Liver (tissue), 9 donors: ENCODE data around the gene BLM. TPM values are rescaled to one million over a fixed set of nuclear protein-coding genes. Genes with fewer than 3 reads are reported as not detected.

Experiments used
- DNase-seq: peaks from one replicate; pipeline ENCODE4 v3.0.0-alpha.2; 2017; ENCODE audit warnings: low spot score
- H3K27ac ChIP-seq, 2 donors: one replicate each; pipeline ENCODE4 v1.7.0; 2013; ENCODE audit warnings: inconsistent platforms in 2 of 2, low read length in 2 of 2, control low read depth in 1 of 2, low read depth in 1 of 2, mild to moderate bottlenecking in 1 of 2
- H3K27me3 ChIP-seq, 4 donors: one replicate each; pipeline versions ENCODE4 v1.6.1 to v1.7.0; 2013; ENCODE audit warnings: low read length in 3 of 4, inconsistent platforms in 1 of 4, mild to moderate bottlenecking in 1 of 4, moderate library complexity in 1 of 4; ENCODE audit not compliant: control insufficient read depth in 4 of 4, insufficient read depth in 4 of 4
- H3K36me3 ChIP-seq, 4 donors: one replicate each; pipeline versions ENCODE4 v1.6.1 to v1.7.0; 2013; ENCODE audit warnings: low read length in 3 of 4, mild to moderate bottlenecking in 3 of 4, low read depth in 1 of 4, moderate library complexity in 1 of 4; ENCODE audit not compliant: control insufficient read depth in 4 of 4, insufficient read depth in 3 of 4
- H3K4me1 ChIP-seq, 4 donors: one replicate each; pipeline versions ENCODE4 v1.6.1 to v1.7.0; 2013; ENCODE audit warnings: low read length in 3 of 4, mild to moderate bottlenecking in 3 of 4, moderate library complexity in 1 of 4; ENCODE audit not compliant: control insufficient read depth in 4 of 4, insufficient read depth in 4 of 4
- H3K4me3 ChIP-seq, 3 donors: one replicate each; pipeline versions ENCODE4 v1.6.1 to v1.7.0; 2013; ENCODE audit warnings: low read length in 3 of 3, control low read depth in 1 of 3, low read depth in 1 of 3, mild to moderate bottlenecking in 1 of 3
- H3K9ac ChIP-seq, 2 donors: one replicate each; pipeline ENCODE4 v1.7.0; 2013; ENCODE audit warnings: low read length in 2 of 2, mild to moderate bottlenecking in 2 of 2, moderate library complexity in 2 of 2, control low read depth in 1 of 2, low read depth in 1 of 2
- H3K9me3 ChIP-seq, 4 donors: one replicate each; pipeline versions ENCODE4 v1.6.1 to v1.7.0; 2013; ENCODE audit warnings: low read length in 3 of 4; ENCODE audit not compliant: control insufficient read depth in 4 of 4
- EGR1 ChIP-seq, 2 donors: IDR thresholded peaks; 2 replicates each; pipeline ENCODE4 v1.6.1; 2016 to 2018; ENCODE audit warnings: antibody characterized with exemption in 2 of 2, low read depth in 2 of 2
- GABPA ChIP-seq, 2 donors: IDR thresholded peaks in 1 of 2; conservative IDR thresholded peaks in 1 of 2; 2 replicates each; pipeline ENCODE4 v1.6.1; 2016; ENCODE audit warnings: antibody characterized with exemption in 2 of 2, mild to moderate bottlenecking in 1 of 2, moderate library complexity in 1 of 2
- HNF4G ChIP-seq: IDR thresholded peaks from 2 replicates; pipeline ENCODE4 v1.6.1; 2016; ENCODE audit warnings: antibody characterized with exemption
- JUND ChIP-seq, 2 donors: IDR thresholded peaks; 2 replicates each; pipeline ENCODE4 v1.6.1; 2016; ENCODE audit warnings: antibody characterized with exemption in 2 of 2
- MAX ChIP-seq: IDR thresholded peaks from 2 replicates; pipeline ENCODE4 v1.6.1; 2016; ENCODE audit warnings: antibody characterized with exemption
- RAD21 ChIP-seq, 2 donors: IDR thresholded peaks; 2 replicates each; pipeline ENCODE4 v1.6.1; 2016; ENCODE audit warnings: antibody characterized with exemption in 2 of 2, mild to moderate bottlenecking in 2 of 2
- SP1 ChIP-seq: IDR thresholded peaks from 2 replicates; pipeline ENCODE4 v1.6.1; 2018; ENCODE audit warnings: antibody characterized with exemption, mild to moderate bottlenecking
- TAF1 ChIP-seq: conservative IDR thresholded peaks from 2 replicates; pipeline ENCODE4 v1.6.1; 2016; ENCODE audit warnings: antibody characterized with exemption, mild to moderate bottlenecking
- YY1 ChIP-seq: IDR thresholded peaks from 2 replicates; pipeline ENCODE4 v1.6.1; 2016; ENCODE audit warnings: antibody characterized with exemption, mild to moderate bottlenecking
- WGBS: extraction: QIAGEN DNeasy Blood & Tissue Kit; methylation state at CpG from one replicate; pipeline ENCODE4 v1.1.7; 2013; 5-methylcytosine and 5-hydroxymethylcytosine counted together
- polyA plus RNA-seq, 2 donors: library from polyadenylated mRNA; stranded (reverse) in 1 of 2; unstranded in 1 of 2; fragments of 200-250 nt in 1 of 2; fragments of >200 nt in 1 of 2; fragmentation: Nextera tagmentation in 1 of 2; extraction: Ambion mirVana in 1 of 2; gene quantifications; one replicate each; pipeline versions ENCODE4 v1.2.1 to v1.2.3, GENCODE V29; 2013 to 2015
- total RNA-seq, 2 donors: library from RNA; depleted of rRNA; stranded (reverse); fragments of >200 nt; gene quantifications; one replicate each; pipeline ENCODE4 v1.2.3, GENCODE V29; 2014
- TF ChIP-seq, protein P1 (sequence below): IDR thresholded peaks from 2 replicates; pipeline ENCODE4 v1.6.1; 2016; ENCODE audit warnings: antibody characterized with exemption, mild to moderate bottlenecking
- TF ChIP-seq, protein P2 (sequence below): IDR thresholded peaks from 2 replicates; pipeline ENCODE4 v1.6.1; 2016; ENCODE audit warnings: antibody characterized with exemption
- TF ChIP-seq, protein P3 (sequence below): IDR thresholded peaks from 2 replicates; pipeline ENCODE4 v1.6.1; 2016; ENCODE audit warnings: antibody characterized with exemption
- TF ChIP-seq, protein P4 (sequence below): fragments of 150-350 bp; IDR thresholded peaks from 2 replicates; pipeline ENCODE4 v1.5.1; 2017; ENCODE audit warnings: improper control_type of control experiment, low read depth, low read length; ENCODE audit not compliant: missing input control
- donor health status: healthy.
- donor health status: healthy.
- donor health status: healthy.
- donor health status: healthy.
- donor health status: healthy.

Gene BLM
- total and polyA plus RNA-seq, 4 donors, result 0.33 to 15.1 (median 0.41) TPM

DNA sequence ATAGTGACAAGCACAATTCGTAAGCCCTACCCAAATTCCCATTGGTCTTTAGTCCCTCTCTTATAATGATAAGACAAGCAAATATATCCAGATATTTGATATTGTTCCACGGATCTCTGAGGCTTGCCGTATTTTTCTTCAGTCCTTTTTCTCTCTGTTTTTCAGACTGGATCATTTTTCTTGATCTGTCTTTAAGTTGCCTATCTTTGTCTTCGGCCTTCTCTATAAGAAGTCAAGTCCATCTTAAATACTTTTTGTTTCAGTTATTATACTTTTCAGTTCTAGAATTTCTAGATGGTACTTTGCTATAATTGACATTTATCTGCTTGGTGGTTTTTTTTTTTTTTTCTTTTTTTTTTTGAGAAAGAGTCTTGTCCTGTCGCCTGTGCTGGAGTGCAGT, 13.7 kb upstream of the BLM start (continued):
- no peak for TF ChIP-seq JUND (IDR thresholded peaks at IDR 0.05)

DNA sequence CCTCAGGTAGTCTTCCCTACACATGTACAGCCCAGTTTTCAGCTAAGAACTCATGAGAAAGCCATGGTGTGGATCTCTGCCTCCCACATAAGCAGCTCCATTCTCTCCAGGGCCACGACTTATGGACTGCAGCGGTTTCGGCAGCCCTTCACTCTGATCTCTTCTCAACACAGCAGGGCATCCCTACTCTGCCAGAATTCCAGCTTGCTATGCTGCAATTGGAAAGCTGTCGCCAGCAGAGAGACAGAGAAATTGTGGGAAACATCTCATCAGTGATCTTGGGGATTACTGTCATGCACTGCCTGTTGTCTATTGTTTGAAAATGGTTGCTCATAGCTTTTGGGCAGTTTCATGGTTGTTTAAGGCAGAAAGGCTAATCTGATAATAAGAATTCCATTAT, 11.9 kb upstream of the BLM start:
- no peaks in the 10 kb centered on the region for H3K36me3 ChIP-seq
- TF ChIP-seq, protein P1, sequence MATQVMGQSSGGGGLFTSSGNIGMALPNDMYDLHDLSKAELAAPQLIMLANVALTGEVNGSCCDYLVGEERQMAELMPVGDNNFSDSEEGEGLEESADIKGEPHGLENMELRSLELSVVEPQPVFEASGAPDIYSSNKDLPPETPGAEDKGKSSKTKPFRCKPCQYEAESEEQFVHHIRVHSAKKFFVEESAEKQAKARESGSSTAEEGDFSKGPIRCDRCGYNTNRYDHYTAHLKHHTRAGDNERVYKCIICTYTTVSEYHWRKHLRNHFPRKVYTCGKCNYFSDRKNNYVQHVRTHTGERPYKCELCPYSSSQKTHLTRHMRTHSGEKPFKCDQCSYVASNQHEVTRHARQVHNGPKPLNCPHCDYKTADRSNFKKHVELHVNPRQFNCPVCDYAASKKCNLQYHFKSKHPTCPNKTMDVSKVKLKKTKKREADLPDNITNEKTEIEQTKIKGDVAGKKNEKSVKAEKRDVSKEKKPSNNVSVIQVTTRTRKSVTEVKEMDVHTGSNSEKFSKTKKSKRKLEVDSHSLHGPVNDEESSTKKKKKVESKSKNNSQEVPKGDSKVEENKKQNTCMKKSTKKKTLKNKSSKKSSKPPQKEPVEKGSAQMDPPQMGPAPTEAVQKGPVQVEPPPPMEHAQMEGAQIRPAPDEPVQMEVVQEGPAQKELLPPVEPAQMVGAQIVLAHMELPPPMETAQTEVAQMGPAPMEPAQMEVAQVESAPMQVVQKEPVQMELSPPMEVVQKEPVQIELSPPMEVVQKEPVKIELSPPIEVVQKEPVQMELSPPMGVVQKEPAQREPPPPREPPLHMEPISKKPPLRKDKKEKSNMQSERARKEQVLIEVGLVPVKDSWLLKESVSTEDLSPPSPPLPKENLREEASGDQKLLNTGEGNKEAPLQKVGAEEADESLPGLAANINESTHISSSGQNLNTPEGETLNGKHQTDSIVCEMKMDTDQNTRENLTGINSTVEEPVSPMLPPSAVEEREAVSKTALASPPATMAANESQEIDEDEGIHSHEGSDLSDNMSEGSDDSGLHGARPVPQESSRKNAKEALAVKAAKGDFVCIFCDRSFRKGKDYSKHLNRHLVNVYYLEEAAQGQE, result no peak
- TF ChIP-seq HNF4G (no peak), JUND (IDR thresholded peaks at IDR 0.05) (no peak), RAD21 (IDR thresholded peaks at IDR 0.05) (no peak), MAX (no peak), GABPA (IDR thresholded peaks at IDR 0.05 in 1 of 2, conservative IDR thresholded peaks at IDR 0.05 in 1 of 2) (no peak), YY1 (no peak), SP1 (no peak), TAF1 (no peak), EGR1 (IDR thresholded peaks at IDR 0.05; ENCODE audit: low read depth in 2 of 2) (no peak)
- TF ChIP-seq, protein P2, sequence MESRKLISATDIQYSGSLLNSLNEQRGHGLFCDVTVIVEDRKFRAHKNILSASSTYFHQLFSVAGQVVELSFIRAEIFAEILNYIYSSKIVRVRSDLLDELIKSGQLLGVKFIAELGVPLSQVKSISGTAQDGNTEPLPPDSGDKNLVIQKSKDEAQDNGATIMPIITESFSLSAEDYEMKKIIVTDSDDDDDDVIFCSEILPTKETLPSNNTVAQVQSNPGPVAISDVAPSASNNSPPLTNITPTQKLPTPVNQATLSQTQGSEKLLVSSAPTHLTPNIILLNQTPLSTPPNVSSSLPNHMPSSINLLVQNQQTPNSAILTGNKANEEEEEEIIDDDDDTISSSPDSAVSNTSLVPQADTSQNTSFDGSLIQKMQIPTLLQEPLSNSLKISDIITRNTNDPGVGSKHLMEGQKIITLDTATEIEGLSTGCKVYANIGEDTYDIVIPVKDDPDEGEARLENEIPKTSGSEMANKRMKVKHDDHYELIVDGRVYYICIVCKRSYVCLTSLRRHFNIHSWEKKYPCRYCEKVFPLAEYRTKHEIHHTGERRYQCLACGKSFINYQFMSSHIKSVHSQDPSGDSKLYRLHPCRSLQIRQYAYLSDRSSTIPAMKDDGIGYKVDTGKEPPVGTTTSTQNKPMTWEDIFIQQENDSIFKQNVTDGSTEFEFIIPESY, result no peak
- TF ChIP-seq, protein P3, sequence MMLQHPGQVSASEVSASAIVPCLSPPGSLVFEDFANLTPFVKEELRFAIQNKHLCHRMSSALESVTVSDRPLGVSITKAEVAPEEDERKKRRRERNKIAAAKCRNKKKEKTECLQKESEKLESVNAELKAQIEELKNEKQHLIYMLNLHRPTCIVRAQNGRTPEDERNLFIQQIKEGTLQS, result no peak
- TF ChIP-seq, protein P4, sequence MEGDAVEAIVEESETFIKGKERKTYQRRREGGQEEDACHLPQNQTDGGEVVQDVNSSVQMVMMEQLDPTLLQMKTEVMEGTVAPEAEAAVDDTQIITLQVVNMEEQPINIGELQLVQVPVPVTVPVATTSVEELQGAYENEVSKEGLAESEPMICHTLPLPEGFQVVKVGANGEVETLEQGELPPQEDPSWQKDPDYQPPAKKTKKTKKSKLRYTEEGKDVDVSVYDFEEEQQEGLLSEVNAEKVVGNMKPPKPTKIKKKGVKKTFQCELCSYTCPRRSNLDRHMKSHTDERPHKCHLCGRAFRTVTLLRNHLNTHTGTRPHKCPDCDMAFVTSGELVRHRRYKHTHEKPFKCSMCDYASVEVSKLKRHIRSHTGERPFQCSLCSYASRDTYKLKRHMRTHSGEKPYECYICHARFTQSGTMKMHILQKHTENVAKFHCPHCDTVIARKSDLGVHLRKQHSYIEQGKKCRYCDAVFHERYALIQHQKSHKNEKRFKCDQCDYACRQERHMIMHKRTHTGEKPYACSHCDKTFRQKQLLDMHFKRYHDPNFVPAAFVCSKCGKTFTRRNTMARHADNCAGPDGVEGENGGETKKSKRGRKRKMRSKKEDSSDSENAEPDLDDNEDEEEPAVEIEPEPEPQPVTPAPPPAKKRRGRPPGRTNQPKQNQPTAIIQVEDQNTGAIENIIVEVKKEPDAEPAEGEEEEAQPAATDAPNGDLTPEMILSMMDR, result no peak
- no peaks in the 10 kb centered on the region for H3K9me3 ChIP-seq
- no peaks in the 10 kb centered on the region for H3K4me1 ChIP-seq
- no peaks in the 10 kb centered on the region for H3K27me3 ChIP-seq
- H3K4me3 ChIP-seq, result no peak overlapping the region
- DNase-seq, result no peak
- no peak overlapping the region for H3K27ac ChIP-seq
- H3K9ac ChIP-seq, result no peak overlapping the region
- WGBS, result 97% methylated on average over 4 of the region's 4 CpGs
